HepG2 (cell line): ENCODE results near the gene CTNND2. TPM values are rescaled to one million over a fixed set of nuclear protein-coding genes. Genes with fewer than 3 reads are reported as not detected.
A peak's percentile ranks its signal among the peaks of the same experiment; 100 is the strongest.

Source experiments
- ATAC-seq: fragments of 200-7000 bp; cut with Tn5 transposase; 3 replicates; pipeline ENCODE4 v1.9.1; 2020; ENCODE audit warnings: mild to moderate bottlenecking, moderate library complexity
- BruUV-seq: library from RNA; stranded (reverse); fragments of 400-500 nt; replicated peaks from 2 replicates; lab custom pipeline; 2021; lab: Mats Ljungman, UMichigan
- CTCF ChIA-PET: fragments of 300-600 bp; formaldehyde crosslinking; extraction: SDS; loops from one replicate; lab custom pipeline; 2021; ENCODE audit warnings: low total read pairs, inconsistent platforms, low intra/inter-chr PET ratio; lab: Yijun Ruan, JAX
- POLR2A ChIA-PET: fragments of 350-600 bp; sonication (Branson Sonifier 250); formaldehyde crosslinking; loops from one replicate; lab custom pipeline; 2020; ENCODE audit warnings: antibody characterized with exemption, inconsistent platforms; lab: Yijun Ruan, JAX
- DNase-seq: peaks from one replicate; pipeline ENCODE4 v3.0.0-alpha.2; 2015; ENCODE audit warnings: low spot score
- FAIRE-seq: peaks from 3 replicates; lab custom pipeline; 2011; peaks lifted over from hg19 to GRCh38; lab: Jason Lieb, UNC
- H2AFZ ChIP-seq: one replicate; pipeline ENCODE4 v1.6.1; 2011; ENCODE audit warnings: low read length, inconsistent platforms
- H3K27ac ChIP-seq: fragments of 300-600 bp; 3 replicates; pipeline ENCODE4 v1.8.0; 2011; ENCODE audit warnings: mixed run types, mild to moderate bottlenecking, mixed read lengths, low read length, inconsistent platforms; ENCODE audit not compliant: insufficient read depth; ENCODE audit errors: extremely low read length
- H3K27me3 ChIP-seq, 2 experiments: fragments of 200-600 bp in 1 of 2; 2 replicates in 1 of 2; 3 replicates in 1 of 2; pipeline versions ENCODE4 v1.6.0 to v1.8.0; 2011; ENCODE audit warnings: low read length in 2 of 2, mild to moderate bottlenecking in 2 of 2, moderate library complexity in 2 of 2, inconsistent platforms in 1 of 2; ENCODE audit not compliant: insufficient read depth in 2 of 2, control insufficient read depth in 1 of 2
- H3K36me3 ChIP-seq, 2 experiments: fragments of 200-600 bp in 1 of 2; replicated peaks in 1 of 2; 2 replicates in 1 of 2; 3 replicates in 1 of 2; pipeline versions ENCODE4 v1.5.1 to v1.8.0; 2011; ENCODE audit warnings: low read length in 2 of 2, inconsistent platforms in 1 of 2; ENCODE audit not compliant: insufficient read depth in 2 of 2, control insufficient read depth in 1 of 2
- H3K4me1 ChIP-seq: 2 replicates; pipeline ENCODE4 v1.5.1; 2012; ENCODE audit warnings: low read length, inconsistent platforms; ENCODE audit not compliant: insufficient read depth
- H3K4me2 ChIP-seq: 2 replicates; pipeline ENCODE4 v1.6.0; 2011; ENCODE audit warnings: low read depth, low read length, inconsistent platforms
- H3K4me3 ChIP-seq, 3 experiments: fragments of 200-600 bp in 1 of 3; sonication (generic), shearing (Covaris generic) in 1 of 3; replicated peaks in 1 of 3; 2 replicates each; pipeline ENCODE4 v1.5.1; 2011 to 2016; ENCODE audit warnings: low read length in 3 of 3, inconsistent platforms in 2 of 3, low read depth in 2 of 3, mild to moderate bottlenecking in 2 of 3, control low read depth in 1 of 3, mixed read lengths in 1 of 3; ENCODE audit not compliant: insufficient read depth in 1 of 3
- H3K79me2 ChIP-seq: one replicate; pipeline ENCODE4 v1.6.1; 2011; ENCODE audit warnings: low read length, inconsistent platforms; ENCODE audit not compliant: insufficient read depth
- H3K9ac ChIP-seq: 2 replicates; pipeline ENCODE4 v1.6.0; 2011; ENCODE audit warnings: mild to moderate bottlenecking, low read depth, low read length, inconsistent platforms; ENCODE audit not compliant: insufficient read depth
- H3K9me3 ChIP-seq: 2 replicates; pipeline ENCODE4 v1.5.1; 2012; ENCODE audit warnings: mild to moderate bottlenecking, low read length
- H4K20me1 ChIP-seq: 2 replicates; pipeline ENCODE4 v1.6.0; 2011; ENCODE audit warnings: inconsistent platforms, mild to moderate bottlenecking, low read length, moderate library complexity; ENCODE audit not compliant: insufficient read depth
- EZH2 ChIP-seq: conservative IDR thresholded peaks from 2 replicates; pipeline ENCODE4 v1.6.1; 2012; ENCODE audit warnings: mild to moderate bottlenecking, low read depth, low read length, moderate library complexity
- HNRNPUL1 ChIP-seq: fragments of 200-400 bp; formaldehyde crosslinking; IDR thresholded peaks from 2 replicates; pipeline ENCODE4 v1.6.1; 2017; ENCODE audit warnings: low read depth, mild to moderate bottlenecking, low read length, moderate library complexity
- ZNF605 ChIP-seq: sonication (generic); formaldehyde crosslinking; IDR thresholded peaks from 2 replicates; pipeline ENCODE4 v1.8.0; 2022; ENCODE audit warnings: mild to moderate bottlenecking, missing genetic modification reagents
- WGBS: methylation state at CpG from one replicate; pipeline ENCODE4 v1.1.6; 2017; ENCODE audit warnings: low lambda C conversion rate; 5-methylcytosine and 5-hydroxymethylcytosine counted together
- in situ Hi-C: cut with HindIII; loops from 2 replicates; pipeline ENCODE4 v1.10.0; 2017; ENCODE audit warnings: low pct_unique_long_range_greater_than_20kb; ENCODE audit not compliant: extremely low pct_ligation_motif_present
- intact Hi-C: fragments of 100-400 bp; cut with micrococcal nuclease; formaldehyde crosslinking; loops from one replicate; pipeline ENCODE4 v1.10.0; 2022; ENCODE audit not compliant: unreplicated experiment
- polyA plus RNA-seq, 8 experiments: library from polyadenylated mRNA; depleted of rRNA in 3 of 8; stranded (reverse) in 7 of 8; unstranded in 1 of 8; fragments of >200 nt; fragmentation: Illumina TruSeq in 4 of 8; extraction: Trizol in 4 of 8; gene quantifications; 2 replicates each; pipeline versions ENCODE4 v1.2.1 to v1.2.3, GENCODE V29; 2011 to 2016; ENCODE audit warnings: low read depth in 4 of 8, missing spikeins in 1 of 8, mixed read lengths in 1 of 8; ENCODE audit not compliant: insufficient read depth in 1 of 8
- total RNA-seq, 5 experiments: library from RNA; depleted of rRNA; stranded (reverse); fragments of >200 nt; fragmentation: Illumina TruSeq; extraction: Trizol; gene quantifications; 2 replicates each; pipeline ENCODE4 v1.2.3, GENCODE V29; 2016; ENCODE audit warnings: low read depth in 1 of 5

The CTNND2 gene
- total and polyA plus RNA-seq, 2 of the 13 experiments (the other 11 are each of a cell fraction or from before 2014, with no cell fraction given), result not detected

GRCh38 chr5:11385901-11386293, 518.3 kb downstream of the CTNND2 start:
- DNase-seq (no peak), FAIRE-seq (no peak), ATAC-seq (no peak)
- no peak for TF ChIP-seq HNRNPUL1
- ChIA-PET CTCF (no interaction called here), POLR2A (no interaction called here)
- 31% methylated on average over 3 of the region's 3 CpGs for WGBS
- no TSS peak for BruUV-seq
- Histone ChIP-seq H3K4me2 (no peak overlapping the region), H3K9ac (no peak overlapping the region), H3K4me3 (no peak overlapping the region), H3K27ac (no peak overlapping the region), H3K9me3 (no peaks in the 10 kb centered on the region), H3K27me3 (peaks cover 5 to 36% of the 10 kb centered on the region in 2 experiments), H2AFZ (no peak overlapping the region), H3K36me3 (no peaks in the 10 kb centered on the region), H4K20me1 (no peaks in the 10 kb centered on the region), H3K4me1 (peaks cover 6% of the 10 kb centered on the region; the same call in 1 of the 2 replicates), H3K79me2 (no peaks in the 10 kb centered on the region)
- intact Hi-C loops, result loop anchor here (10.0 kb wide), 1 partner anchor 239 kb away; no protein-coding TSS in a partner anchor
- in situ Hi-C loops, result loop anchor here (25.0 kb wide), 1 partner anchor 226 kb away; no protein-coding TSS in a partner anchor

GRCh38 chr5:11385251-11385900, 518.9 kb downstream of the CTNND2 start:
- TF ChIP-seq ZNF605 (CRISPR knock-in tag) (no peak), EZH2 (peak; percentile 24; the same call in 1 of the 2 replicates)
- Histone ChIP-seq H3K9me3 (no peaks in the 10 kb centered on the region), H3K36me3 (no peaks in the 10 kb centered on the region), H3K4me3 (peak overlapping the region in 2 of 3 experiments; percentile 23 to 66; a peak in 3 of 6 replicates), H4K20me1 (no peaks in the 10 kb centered on the region), H3K79me2 (no peaks in the 10 kb centered on the region), H3K4me2 (peak overlapping the region; percentile 43; the same call in 1 of the 2 replicates), H3K27me3 (peaks cover 5 to 36% of the 10 kb centered on the region in 2 experiments), H3K27ac (no peak overlapping the region), H3K4me1 (peaks cover 6% of the 10 kb centered on the region; the same call in 1 of the 2 replicates), H3K9ac (no peak overlapping the region), H2AFZ (no peak overlapping the region)
- DNase-seq (no peak), ATAC-seq (no peak), FAIRE-seq (no peak)
- no TSS peak for BruUV-seq
- intact Hi-C loops (loop anchor here (10.0 kb wide), 1 partner anchor 239 kb away; no protein-coding TSS in a partner anchor), in situ Hi-C loops (loop anchor here (25.0 kb wide), 1 partner anchor 227 kb away; no protein-coding TSS in a partner anchor)
- POLR2A ChIA-PET, result no interaction called here
- WGBS, result 7% methylated on average over 13 of the region's 33 CpGs
- CTCF ChIA-PET, result no interaction called here
